Transverse colon (tissue), 4 donors: ENCODE data around the gene VWF. TPM values are rescaled to one million over a fixed set of nuclear protein-coding genes. Genes with fewer than 3 reads are reported as not detected.
"Not testable (repeated sequence)": the region's sequence is repeated elsewhere in the genome, so short reads cannot be mapped to it uniquely, and the experiment has no call there.

Experiments
- DNase-seq: peaks from one replicate; pipeline ENCODE4 v3.0.0-alpha.2; 2019
- H3K27ac ChIP-seq, 4 donors: fragments of 200-600 bp; sonication (generic); 2 replicates each; pipeline ENCODE4 v1.5.1; 2016 to 2018; ENCODE audit warnings: inconsistent platforms in 4 of 4
- H3K27me3 ChIP-seq: fragments of 200-600 bp; sonication (generic); 2 replicates; pipeline ENCODE4 v1.5.1; 2017; ENCODE audit warnings: inconsistent platforms
- H3K36me3 ChIP-seq, 4 donors: fragments of 200-600 bp; sonication (generic); 2 replicates each; pipeline ENCODE4 v1.5.1; 2017 to 2019; ENCODE audit warnings: inconsistent platforms in 4 of 4
- H3K4me1 ChIP-seq, 4 donors: fragments of 200-600 bp; sonication (generic); 2 replicates each; pipeline ENCODE4 v1.5.1; 2017 to 2020; ENCODE audit warnings: inconsistent platforms in 4 of 4
- H3K4me3 ChIP-seq, 4 donors: fragments of 200-600 bp; sonication (generic); 1 replicate in 1 of 4; 2 replicates in 3 of 4; pipeline versions ENCODE4 v1.5.1 to v1.6.1; 2017 to 2019; ENCODE audit warnings: inconsistent platforms in 4 of 4
- H3K9me3 ChIP-seq, 2 donors: fragments of 200-600 bp; sonication (generic); 2 replicates each; pipeline ENCODE4 v1.5.1; 2017 to 2019; ENCODE audit warnings: inconsistent platforms in 2 of 2
- CTCF ChIP-seq, 5 experiments: fragments of 200-600 bp in 3 of 5; fragments of 450-650 bp in 2 of 5; sonication (generic) in 3 of 5; IDR thresholded peaks; 1 replicate in 2 of 5; 2 replicates in 3 of 5; pipeline ENCODE4 v1.5.1; 2016 to 2017; ENCODE audit warnings: antibody characterized with exemption in 5 of 5, inconsistent platforms in 3 of 5, mild to moderate bottlenecking in 2 of 5, moderate library complexity in 1 of 5
- EP300 ChIP-seq: sonication (generic); formaldehyde crosslinking; IDR thresholded peaks from one replicate; pipeline ENCODE4 v1.6.1; 2017; ENCODE audit warnings: antibody characterized with exemption, low read depth
- POLR2A ChIP-seq: fragments of 450-650 bp; IDR thresholded peaks from one replicate; pipeline ENCODE4 v1.6.1; 2016; ENCODE audit warnings: antibody characterized with exemption, mild to moderate bottlenecking, moderate library complexity
- POLR2AphosphoS5 ChIP-seq, 3 donors: sonication (generic); formaldehyde crosslinking; IDR thresholded peaks; one replicate each; pipeline ENCODE4 v1.6.1; 2016; ENCODE audit warnings: antibody characterized with exemption in 3 of 3
- WGBS, 2 donors: methylation state at CpG; one replicate each; pipeline ENCODE4 v1.1.5; 2018; ENCODE audit warnings: low coverage in 1 of 2; 5-methylcytosine and 5-hydroxymethylcytosine counted together
- in situ Hi-C, 4 donors: fragments of 200-750 bp; cut with MboI; loops; one replicate each; pipeline versions ENCODE4 v1.15.0 to v1.15.1; 2017; ENCODE audit warnings: low sequenced_read_pairs in 3 of 4, low pct_ligation_motif_present in 1 of 4, low pct_unique_long_range_greater_than_20kb in 1 of 4
- intact Hi-C: fragments of 100-400 bp; cut with DNase I; formaldehyde crosslinking; loops from one replicate; pipeline ENCODE4 v1.15.1; 2023; ENCODE audit warnings: low total_unique reads
- total RNA-seq, 4 donors: library from RNA; depleted of rRNA; stranded (reverse); fragments of >200 nt; gene quantifications; one replicate each; pipeline ENCODE4 v1.1.0, GENCODE V29; 2016

VWF gene
- total RNA-seq, 4 donors from 2014 or later, result 31.3 to 71.2 (median 51.5) TPM

- no peak for DNase-seq
- Histone ChIP-seq H3K27ac (no peak overlapping the region), H3K9me3 (no peaks in the 10 kb centered on the region), H3K27me3 (no peaks in the 10 kb centered on the region), H3K4me1 (no peaks in the 10 kb centered on the region), H3K4me3 (no peak overlapping the region), H3K36me3 (no peaks in the 10 kb centered on the region)
- TF ChIP-seq POLR2A (no peak), CTCF (IDR thresholded peaks at IDR 0.05) (no peak), POLR2AphosphoS5 (IDR thresholded peaks at IDR 0.05) (no peak), EP300 (no peak)
- in situ Hi-C loops, result no loop called here
- 10 to 57% methylated on average over 2 to 16 of the region's 16 CpGs for WGBS, 2 donors
- intact Hi-C loops, result no loop called here
Measured at GRCh38 chr12:6161124-6161882, 36.8 kb upstream of the VWF start.

- H3K4me3 ChIP-seq, DNase-seq, H3K4me1 ChIP-seq, H3K27ac ChIP-seq, H3K27me3 ChIP-seq, H3K9me3 ChIP-seq, H3K36me3 ChIP-seq, intact Hi-C loops, in situ Hi-C loops: not testable (repeated sequence)
- 89% methylated on average over 19 of the region's 19 CpGs; no CpG with 5 or more reads in 1 of the 2 donors for WGBS, 2 donors
Measured at GRCh38 chr12:6160049-6160649, 35.7 kb upstream of the VWF start.

GRCh38 chr12:6159166-6160011, 34.9 kb upstream of the VWF start:
- H3K4me3 ChIP-seq, in situ Hi-C loops, H3K36me3 ChIP-seq, H3K4me1 ChIP-seq, intact Hi-C loops, H3K9me3 ChIP-seq, DNase-seq, H3K27me3 ChIP-seq, H3K27ac ChIP-seq: not testable (repeated sequence)
- 83 to 91% methylated on average over 2 to 42 of the region's 50 CpGs for WGBS, 2 donors

GRCh38 chr12:6158749-6159148, 34.3 kb upstream of the VWF start:
- TF ChIP-seq CTCF (IDR thresholded peaks at IDR 0.05) (no peak), EP300 (no peak)

GRCh38 chr12:6158255-6158654, 33.8 kb upstream of the VWF start:
- H3K4me1 ChIP-seq, result no peaks in the 10 kb centered on the region
- 67% methylated on average over 4 of the region's 4 CpGs; no CpG with 5 or more reads in 1 of the 2 donors for WGBS, 2 donors
- TF ChIP-seq CTCF (IDR thresholded peaks at IDR 0.05) (no peak), EP300 (no peak), POLR2A (no peak), POLR2AphosphoS5 (IDR thresholded peaks at IDR 0.05) (no peak)
- H3K36me3 ChIP-seq, result no peaks in the 10 kb centered on the region
- no peak for DNase-seq
- in situ Hi-C loops (no loop called here), intact Hi-C loops (no loop called here)
- H3K9me3 ChIP-seq, result no peaks in the 10 kb centered on the region
- H3K27ac ChIP-seq, result no peak overlapping the region
- no peaks in the 10 kb centered on the region for H3K27me3 ChIP-seq
- no peak overlapping the region for H3K4me3 ChIP-seq

More at GRCh38 chr12:6158749-6159148, 34.3 kb upstream of the VWF start:
- Histone ChIP-seq H3K9me3 (no peaks in the 10 kb centered on the region), H3K4me3 (no peak overlapping the region), H3K36me3 (no peaks in the 10 kb centered on the region), H3K27me3 (no peaks in the 10 kb centered on the region), H3K4me1 (no peaks in the 10 kb centered on the region), H3K27ac (no peak overlapping the region)
- 91 to 92% methylated on average over 5 to 11 of the region's 11 CpGs for WGBS, 2 donors
- intact Hi-C loops (no loop called here), in situ Hi-C loops (no loop called here)
- no peak for DNase-seq
